GM23338 (cell line): Measurements from ENCODE around the gene ADAMTS1. TPM values are rescaled to one million over a fixed set of nuclear protein-coding genes. Genes with fewer than 3 reads are reported as not detected.

Experiments
- ATAC-seq: fragments of 200-7000 bp; cut with Tn5 transposase; 3 replicates; pipeline ENCODE4 v1.9.1; 2020
- DNase-seq: peaks from one replicate; pipeline ENCODE4 v3.0.0-alpha.2; 2015; ENCODE audit warnings: low spot score
- H2AFZ ChIP-seq: fragments of 200-600 bp; sonication (generic); 2 replicates; pipeline ENCODE4 v1.8.0; 2016; ENCODE audit warnings: antibody characterized with exemption, mild to moderate bottlenecking, moderate library complexity
- H3F3A ChIP-seq: fragments of 200-600 bp; sonication (generic); replicated peaks from 2 replicates; pipeline ENCODE4 v1.8.0; 2017; ENCODE audit warnings: antibody characterized with exemption, mixed run types, low read depth
- H3K27ac ChIP-seq: fragments of 200-600 bp; sonication (generic); 2 replicates; pipeline ENCODE4 v1.6.1; 2016; ENCODE audit warnings: low read depth
- H3K27me3 ChIP-seq: fragments of 200-600 bp; sonication (generic); 2 replicates; pipeline ENCODE4 v1.8.0; 2016; ENCODE audit warnings: mild to moderate bottlenecking, mixed run types, moderate library complexity; ENCODE audit not compliant: insufficient read depth
- H3K36me3 ChIP-seq: fragments of 200-600 bp; sonication (generic); 2 replicates; pipeline ENCODE4 v1.8.0; 2016; ENCODE audit warnings: mild to moderate bottlenecking; ENCODE audit not compliant: insufficient read depth
- H3K4me1 ChIP-seq: fragments of 200-600 bp; sonication (generic); 2 replicates; pipeline ENCODE4 v1.8.0; 2016; ENCODE audit warnings: mild to moderate bottlenecking, moderate library complexity; ENCODE audit not compliant: insufficient read depth
- H3K4me2 ChIP-seq: fragments of 200-600 bp; sonication (generic); 2 replicates; pipeline ENCODE4 v1.7.1; 2017; ENCODE audit warnings: mixed run types
- H3K4me3 ChIP-seq: fragments of 200-600 bp; sonication (generic); 2 replicates; pipeline ENCODE4 v1.6.1; 2016; ENCODE audit warnings: mixed run types
- H3K79me2 ChIP-seq: fragments of 200-600 bp; sonication (generic); replicated peaks from 2 replicates; pipeline ENCODE4 v1.8.0; 2017; ENCODE audit warnings: mild to moderate bottlenecking; ENCODE audit not compliant: insufficient read depth
- H3K9me2 ChIP-seq: fragments of 200-600 bp; sonication (generic); 2 replicates; pipeline ENCODE4 v1.8.0; 2017; ENCODE audit not compliant: insufficient read depth
- H4K20me1 ChIP-seq: fragments of 200-600 bp; sonication (generic); replicated peaks from 2 replicates; pipeline ENCODE4 v1.8.0; 2017; ENCODE audit warnings: mild to moderate bottlenecking; ENCODE audit not compliant: insufficient read depth
- H3K27ac Mint-ChIP-seq: 2 replicates; pipeline ENCODE4 v1.8.0; 2020; ENCODE audit warnings: inconsistent platforms, mild to moderate bottlenecking, moderate library complexity, mixed read lengths
- H3K27me3 Mint-ChIP-seq: 3 replicates; pipeline ENCODE4 v1.8.0; 2022; ENCODE audit warnings: low read depth, mild to moderate bottlenecking, moderate library complexity, mixed read lengths, inconsistent platforms; ENCODE audit not compliant: insufficient read depth, poor library complexity
- H3K36me3 Mint-ChIP-seq: 3 replicates; pipeline ENCODE4 v1.8.0; 2021; ENCODE audit warnings: low read depth, mild to moderate bottlenecking, inconsistent platforms, moderate library complexity, mixed read lengths
- H3K4me1 Mint-ChIP-seq: 3 replicates; pipeline ENCODE4 v1.8.0; 2020; ENCODE audit warnings: mild to moderate bottlenecking, inconsistent platforms, mixed read lengths
- H3K4me3 Mint-ChIP-seq: 3 replicates; pipeline ENCODE4 v1.8.0; 2021; ENCODE audit warnings: moderate library complexity, mild to moderate bottlenecking, inconsistent platforms, mixed read lengths
- H3K9me3 Mint-ChIP-seq: 3 replicates; pipeline ENCODE4 v1.8.0; 2020; ENCODE audit warnings: moderate library complexity, mild to moderate bottlenecking, inconsistent platforms, mixed read lengths
- CREB1 ChIP-seq: fragments of 250-450 bp; sonication (Bioruptor Pico); IDR thresholded peaks from 2 replicates; pipeline ENCODE4 v1.5.0; 2020; ENCODE audit warnings: low read depth, mild to moderate bottlenecking, moderate library complexity
- EZH2 ChIP-seq: fragments of 200-600 bp; sonication (generic); IDR thresholded peaks from one replicate; pipeline ENCODE4 v1.8.0; 2017; ENCODE audit warnings: antibody characterized with exemption, mild to moderate bottlenecking, low read depth; ENCODE audit not compliant: unreplicated experiment
- EZH2phosphoT487 ChIP-seq: fragments of 200-600 bp; sonication (generic); IDR thresholded peaks from one replicate; pipeline ENCODE4 v1.8.1; 2018; ENCODE audit warnings: antibody characterized with exemption; ENCODE audit not compliant: unreplicated experiment
- JUNB ChIP-seq: IDR thresholded peaks from one replicate; pipeline ENCODE4 v1.6.1; 2016; ENCODE audit warnings: antibody characterized with exemption; ENCODE audit not compliant: unreplicated experiment
- NANOG ChIP-seq: IDR thresholded peaks from 2 replicates; pipeline ENCODE4 v1.6.1; 2016; ENCODE audit warnings: antibody characterized with exemption, borderline replicate concordance
- POLR2AphosphoS5 ChIP-seq: IDR thresholded peaks from 2 replicates; pipeline ENCODE4 v1.6.1; 2016; ENCODE audit warnings: antibody characterized with exemption, low read depth
- STAT1 ChIP-seq: IDR thresholded peaks from one replicate; pipeline ENCODE4 v1.6.1; 2016; ENCODE audit warnings: antibody characterized with exemption; ENCODE audit not compliant: unreplicated experiment
- ZNF114 ChIP-seq: fragments of 250-450 bp; sonication (Bioruptor Pico); IDR thresholded peaks from 2 replicates; pipeline ENCODE4 v1.5.0; 2020; ENCODE audit warnings: mild to moderate bottlenecking, moderate library complexity
- ZNF331 ChIP-seq: fragments of 250-450 bp; sonication (Bioruptor Pico); IDR thresholded peaks from 2 replicates; pipeline ENCODE4 v1.5.0; 2020; ENCODE audit warnings: low read depth, mild to moderate bottlenecking, moderate library complexity
- polyA plus RNA-seq: library from polyadenylated mRNA; unstranded; fragments of >200 nt; fragmentation: Nextera tagmentation; extraction: Ambion mirVana; gene quantifications from 2 replicates; pipeline ENCODE4 v1.2.1, GENCODE V29; 2016
- total RNA-seq: library from RNA; depleted of rRNA; stranded (reverse); fragments of >200 nt; shearing (Covaris generic); gene quantifications from 2 replicates; pipeline ENCODE4 v1.2.3, GENCODE V29; 2014
- TF ChIP-seq, protein P1 (sequence below), 2 experiments: fragments of 200-600 bp in 1 of 2; sonication (generic) in 1 of 2; conservative IDR thresholded peaks; 2 replicates each; pipeline versions ENCODE4 v1.5.1 to v1.6.1; 2016 to 2017; ENCODE audit warnings: antibody characterized with exemption in 2 of 2, low read depth in 2 of 2, mild to moderate bottlenecking in 2 of 2, moderate library complexity in 1 of 2
- TF ChIP-seq, protein P2 (sequence below): fragments of 250-450 bp; sonication (Bioruptor Pico); IDR thresholded peaks from 2 replicates; pipeline ENCODE4 v1.5.0; 2020; ENCODE audit warnings: mild to moderate bottlenecking, moderate library complexity
- TF ChIP-seq, protein P3 (sequence below): IDR thresholded peaks from 2 replicates; pipeline ENCODE4 v1.6.1; 2016; ENCODE audit warnings: antibody characterized with exemption
- TF ChIP-seq, protein P4 (sequence below): IDR thresholded peaks from one replicate; pipeline ENCODE4 v1.6.1; 2018; ENCODE audit warnings: antibody characterized with exemption; ENCODE audit not compliant: unreplicated experiment

ADAMTS1 gene
- total and polyA plus RNA-seq, 2 experiments from 2014 or later: 6.1 to 15.4 TPM

DNA sequence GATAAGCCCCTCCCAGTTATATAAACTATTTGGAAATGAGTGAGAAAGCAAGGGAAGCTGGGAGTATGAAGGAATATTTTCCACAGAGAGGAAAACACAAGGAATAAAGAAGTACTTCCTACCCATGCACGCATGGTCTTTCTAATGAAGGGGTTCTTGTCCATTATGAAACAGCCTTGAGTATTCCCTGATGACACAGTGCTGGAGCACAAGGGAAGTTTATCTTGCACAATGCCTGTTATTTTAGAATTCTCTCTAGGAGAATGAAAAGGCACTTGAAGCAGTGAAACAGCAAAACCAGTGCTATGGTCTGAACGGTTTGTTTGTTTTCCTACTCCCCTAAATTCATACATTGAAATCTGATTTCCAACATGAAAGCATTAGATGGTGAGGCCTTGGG, 38.6 kb upstream of the ADAMTS1 start:
- Histone ChIP-seq H3K9me2 (no peaks in the 10 kb centered on the region), H3K4me1 (no peaks in the 10 kb centered on the region), H3K79me2 (no peaks in the 10 kb centered on the region), H3F3A (no peaks in the 10 kb centered on the region), H3K27ac (no peak overlapping the region), H2AFZ (no peak overlapping the region), H4K20me1 (no peaks in the 10 kb centered on the region), H3K27me3 (no peaks in the 10 kb centered on the region), H3K4me2 (no peak overlapping the region), H3K4me3 (no peak overlapping the region), H3K36me3 (no peaks in the 10 kb centered on the region)
- Mint-ChIP-seq H3K27me3 (no peaks in the 10 kb centered on the region), H3K27ac (no peak overlapping the region), H3K4me1 (peaks cover 4% of the 10 kb centered on the region; the same call in 1 of the 3 replicates), H3K9me3 (no peaks in the 10 kb centered on the region), H3K4me3 (no peak overlapping the region), H3K36me3 (no peaks in the 10 kb centered on the region)
- no peak for ATAC-seq
- TF ChIP-seq ZNF331 (no peak), POLR2AphosphoS5 (no peak), JUNB (no peak), ZNF114 (CRISPR knock-in tag) (no peak), EZH2 (no peak), NANOG (no peak), EZH2phosphoT487 (no peak), STAT1 (no peak), CREB1 (CRISPR knock-in tag) (no peak)
- TF ChIP-seq, protein P1, sequence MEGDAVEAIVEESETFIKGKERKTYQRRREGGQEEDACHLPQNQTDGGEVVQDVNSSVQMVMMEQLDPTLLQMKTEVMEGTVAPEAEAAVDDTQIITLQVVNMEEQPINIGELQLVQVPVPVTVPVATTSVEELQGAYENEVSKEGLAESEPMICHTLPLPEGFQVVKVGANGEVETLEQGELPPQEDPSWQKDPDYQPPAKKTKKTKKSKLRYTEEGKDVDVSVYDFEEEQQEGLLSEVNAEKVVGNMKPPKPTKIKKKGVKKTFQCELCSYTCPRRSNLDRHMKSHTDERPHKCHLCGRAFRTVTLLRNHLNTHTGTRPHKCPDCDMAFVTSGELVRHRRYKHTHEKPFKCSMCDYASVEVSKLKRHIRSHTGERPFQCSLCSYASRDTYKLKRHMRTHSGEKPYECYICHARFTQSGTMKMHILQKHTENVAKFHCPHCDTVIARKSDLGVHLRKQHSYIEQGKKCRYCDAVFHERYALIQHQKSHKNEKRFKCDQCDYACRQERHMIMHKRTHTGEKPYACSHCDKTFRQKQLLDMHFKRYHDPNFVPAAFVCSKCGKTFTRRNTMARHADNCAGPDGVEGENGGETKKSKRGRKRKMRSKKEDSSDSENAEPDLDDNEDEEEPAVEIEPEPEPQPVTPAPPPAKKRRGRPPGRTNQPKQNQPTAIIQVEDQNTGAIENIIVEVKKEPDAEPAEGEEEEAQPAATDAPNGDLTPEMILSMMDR (conservative IDR thresholded peaks at IDR 0.05; ENCODE audit: low read depth in 2 of 2): no peak
- TF ChIP-seq, protein P2, sequence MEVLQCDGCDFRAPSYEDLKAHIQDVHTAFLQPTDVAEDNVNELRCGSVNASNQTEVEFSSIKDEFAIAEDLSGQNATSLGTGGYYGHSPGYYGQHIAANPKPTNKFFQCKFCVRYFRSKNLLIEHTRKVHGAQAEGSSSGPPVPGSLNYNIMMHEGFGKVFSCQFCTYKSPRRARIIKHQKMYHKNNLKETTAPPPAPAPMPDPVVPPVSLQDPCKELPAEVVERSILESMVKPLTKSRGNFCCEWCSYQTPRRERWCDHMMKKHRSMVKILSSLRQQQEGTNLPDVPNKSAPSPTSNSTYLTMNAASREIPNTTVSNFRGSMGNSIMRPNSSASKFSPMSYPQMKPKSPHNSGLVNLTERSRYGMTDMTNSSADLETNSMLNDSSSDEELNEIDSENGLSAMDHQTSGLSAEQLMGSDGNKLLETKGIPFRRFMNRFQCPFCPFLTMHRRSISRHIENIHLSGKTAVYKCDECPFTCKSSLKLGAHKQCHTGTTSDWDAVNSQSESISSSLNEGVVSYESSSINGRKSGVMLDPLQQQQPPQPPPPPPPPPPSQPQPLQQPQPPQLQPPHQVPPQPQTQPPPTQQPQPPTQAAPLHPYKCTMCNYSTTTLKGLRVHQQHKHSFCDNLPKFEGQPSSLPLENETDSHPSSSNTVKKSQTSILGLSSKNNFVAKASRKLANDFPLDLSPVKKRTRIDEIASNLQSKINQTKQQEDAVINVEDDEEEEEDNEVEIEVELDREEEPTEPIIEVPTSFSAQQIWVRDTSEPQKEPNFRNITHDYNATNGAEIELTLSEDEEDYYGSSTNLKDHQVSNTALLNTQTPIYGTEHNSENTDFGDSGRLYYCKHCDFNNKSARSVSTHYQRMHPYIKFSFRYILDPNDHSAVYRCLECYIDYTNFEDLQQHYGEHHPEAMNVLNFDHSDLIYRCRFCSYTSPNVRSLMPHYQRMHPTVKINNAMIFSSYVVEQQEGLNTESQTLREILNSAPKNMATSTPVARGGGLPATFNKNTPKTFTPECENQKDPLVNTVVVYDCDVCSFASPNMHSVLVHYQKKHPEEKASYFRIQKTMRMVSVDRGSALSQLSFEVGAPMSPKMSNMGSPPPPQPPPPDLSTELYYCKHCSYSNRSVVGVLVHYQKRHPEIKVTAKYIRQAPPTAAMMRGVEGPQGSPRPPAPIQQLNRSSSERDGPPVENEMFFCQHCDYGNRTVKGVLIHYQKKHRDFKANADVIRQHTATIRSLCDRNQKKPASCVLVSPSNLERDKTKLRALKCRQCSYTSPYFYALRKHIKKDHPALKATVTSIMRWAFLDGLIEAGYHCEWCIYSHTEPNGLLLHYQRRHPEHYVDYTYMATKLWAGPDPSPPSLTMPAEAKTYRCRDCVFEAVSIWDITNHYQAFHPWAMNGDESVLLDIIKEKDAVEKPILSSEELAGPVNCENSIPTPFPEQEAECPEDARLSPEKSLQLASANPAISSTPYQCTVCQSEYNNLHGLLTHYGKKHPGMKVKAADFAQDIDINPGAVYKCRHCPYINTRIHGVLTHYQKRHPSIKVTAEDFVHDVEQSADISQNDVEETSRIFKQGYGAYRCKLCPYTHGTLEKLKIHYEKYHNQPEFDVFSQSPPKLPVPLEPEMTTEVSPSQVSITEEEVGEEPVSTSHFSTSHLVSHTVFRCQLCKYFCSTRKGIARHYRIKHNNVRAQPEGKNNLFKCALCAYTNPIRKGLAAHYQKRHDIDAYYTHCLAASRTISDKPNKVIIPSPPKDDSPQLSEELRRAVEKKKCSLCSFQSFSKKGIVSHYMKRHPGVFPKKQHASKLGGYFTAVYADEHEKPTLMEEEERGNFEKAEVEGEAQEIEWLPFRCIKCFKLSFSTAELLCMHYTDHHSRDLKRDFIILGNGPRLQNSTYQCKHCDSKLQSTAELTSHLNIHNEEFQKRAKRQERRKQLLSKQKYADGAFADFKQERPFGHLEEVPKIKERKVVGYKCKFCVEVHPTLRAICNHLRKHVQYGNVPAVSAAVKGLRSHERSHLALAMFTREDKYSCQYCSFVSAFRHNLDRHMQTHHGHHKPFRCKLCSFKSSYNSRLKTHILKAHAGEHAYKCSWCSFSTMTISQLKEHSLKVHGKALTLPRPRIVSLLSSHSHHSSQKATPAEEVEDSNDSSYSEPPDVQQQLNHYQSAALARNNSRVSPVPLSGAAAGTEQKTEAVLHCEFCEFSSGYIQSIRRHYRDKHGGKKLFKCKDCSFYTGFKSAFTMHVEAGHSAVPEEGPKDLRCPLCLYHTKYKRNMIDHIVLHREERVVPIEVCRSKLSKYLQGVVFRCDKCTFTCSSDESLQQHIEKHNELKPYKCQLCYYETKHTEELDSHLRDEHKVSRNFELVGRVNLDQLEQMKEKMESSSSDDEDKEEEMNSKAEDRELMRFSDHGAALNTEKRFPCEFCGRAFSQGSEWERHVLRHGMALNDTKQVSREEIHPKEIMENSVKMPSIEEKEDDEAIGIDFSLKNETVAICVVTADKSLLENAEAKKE (CRISPR knock-in tag): no peak
- TF ChIP-seq, protein P3, sequence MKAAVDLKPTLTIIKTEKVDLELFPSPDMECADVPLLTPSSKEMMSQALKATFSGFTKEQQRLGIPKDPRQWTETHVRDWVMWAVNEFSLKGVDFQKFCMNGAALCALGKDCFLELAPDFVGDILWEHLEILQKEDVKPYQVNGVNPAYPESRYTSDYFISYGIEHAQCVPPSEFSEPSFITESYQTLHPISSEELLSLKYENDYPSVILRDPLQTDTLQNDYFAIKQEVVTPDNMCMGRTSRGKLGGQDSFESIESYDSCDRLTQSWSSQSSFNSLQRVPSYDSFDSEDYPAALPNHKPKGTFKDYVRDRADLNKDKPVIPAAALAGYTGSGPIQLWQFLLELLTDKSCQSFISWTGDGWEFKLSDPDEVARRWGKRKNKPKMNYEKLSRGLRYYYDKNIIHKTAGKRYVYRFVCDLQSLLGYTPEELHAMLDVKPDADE: no peak
- TF ChIP-seq, protein P4, sequence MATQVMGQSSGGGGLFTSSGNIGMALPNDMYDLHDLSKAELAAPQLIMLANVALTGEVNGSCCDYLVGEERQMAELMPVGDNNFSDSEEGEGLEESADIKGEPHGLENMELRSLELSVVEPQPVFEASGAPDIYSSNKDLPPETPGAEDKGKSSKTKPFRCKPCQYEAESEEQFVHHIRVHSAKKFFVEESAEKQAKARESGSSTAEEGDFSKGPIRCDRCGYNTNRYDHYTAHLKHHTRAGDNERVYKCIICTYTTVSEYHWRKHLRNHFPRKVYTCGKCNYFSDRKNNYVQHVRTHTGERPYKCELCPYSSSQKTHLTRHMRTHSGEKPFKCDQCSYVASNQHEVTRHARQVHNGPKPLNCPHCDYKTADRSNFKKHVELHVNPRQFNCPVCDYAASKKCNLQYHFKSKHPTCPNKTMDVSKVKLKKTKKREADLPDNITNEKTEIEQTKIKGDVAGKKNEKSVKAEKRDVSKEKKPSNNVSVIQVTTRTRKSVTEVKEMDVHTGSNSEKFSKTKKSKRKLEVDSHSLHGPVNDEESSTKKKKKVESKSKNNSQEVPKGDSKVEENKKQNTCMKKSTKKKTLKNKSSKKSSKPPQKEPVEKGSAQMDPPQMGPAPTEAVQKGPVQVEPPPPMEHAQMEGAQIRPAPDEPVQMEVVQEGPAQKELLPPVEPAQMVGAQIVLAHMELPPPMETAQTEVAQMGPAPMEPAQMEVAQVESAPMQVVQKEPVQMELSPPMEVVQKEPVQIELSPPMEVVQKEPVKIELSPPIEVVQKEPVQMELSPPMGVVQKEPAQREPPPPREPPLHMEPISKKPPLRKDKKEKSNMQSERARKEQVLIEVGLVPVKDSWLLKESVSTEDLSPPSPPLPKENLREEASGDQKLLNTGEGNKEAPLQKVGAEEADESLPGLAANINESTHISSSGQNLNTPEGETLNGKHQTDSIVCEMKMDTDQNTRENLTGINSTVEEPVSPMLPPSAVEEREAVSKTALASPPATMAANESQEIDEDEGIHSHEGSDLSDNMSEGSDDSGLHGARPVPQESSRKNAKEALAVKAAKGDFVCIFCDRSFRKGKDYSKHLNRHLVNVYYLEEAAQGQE: no peak
- no peak for DNase-seq
